ENCODE results near the gene PTPRN.
"Not testable (repeated sequence)": the region's sequence is repeated elsewhere in the genome, so short reads cannot be mapped to it uniquely, and the experiment has no call there.

PTPRN gene

DNA sequence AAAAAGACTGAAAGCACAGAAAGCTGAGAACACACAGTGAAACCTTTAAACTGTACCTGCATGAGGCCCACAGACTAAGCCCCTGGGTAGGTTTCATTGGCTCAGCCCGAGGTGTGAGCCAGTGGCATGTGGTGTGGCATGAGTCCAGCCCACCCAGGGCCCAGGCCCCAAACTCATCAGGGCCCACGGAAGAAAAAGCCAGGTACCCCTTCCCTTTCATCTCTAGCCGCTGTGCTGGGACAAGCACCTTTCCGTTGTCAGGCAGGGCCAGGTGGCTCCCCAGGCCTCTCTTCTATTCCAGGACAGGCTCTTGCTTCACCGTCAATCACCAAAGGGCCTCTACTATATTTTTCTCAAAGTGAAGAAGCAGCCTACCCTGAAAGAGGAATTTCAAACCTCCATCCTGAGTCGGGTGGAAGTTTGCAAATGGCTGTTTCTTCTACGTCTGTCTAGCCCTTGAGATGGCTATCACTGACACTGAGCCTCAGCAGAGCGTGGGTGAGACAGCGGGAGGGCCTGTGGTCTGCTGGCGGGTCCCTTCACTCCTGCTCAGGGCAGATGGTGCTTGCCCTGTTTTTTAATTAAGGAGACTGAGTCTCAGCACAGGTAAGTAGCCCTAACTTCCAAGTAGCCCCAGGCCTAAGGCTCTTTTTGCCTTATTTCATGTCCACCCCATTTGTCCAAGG is 21.5 kb downstream of the PTPRN start:
- peak; percentile 65 for DNase-seq (ENCODE audit: low spot score)

DNA sequence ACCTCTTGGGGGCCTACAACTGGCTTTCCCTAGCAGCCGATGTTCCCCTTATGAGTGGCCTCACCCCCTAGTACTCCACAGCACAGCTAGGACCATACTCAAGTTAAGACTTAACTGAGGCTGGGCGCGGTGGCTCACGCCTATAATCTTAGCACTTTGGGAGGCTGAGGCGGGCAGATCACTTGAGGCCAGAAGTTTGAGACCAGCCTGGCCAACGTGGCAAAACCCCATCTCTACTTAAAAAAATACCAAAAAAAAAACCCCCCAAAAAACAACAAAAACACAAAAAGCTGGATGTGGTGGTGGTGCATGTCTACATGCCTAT is 22.1 kb downstream of the PTPRN start:
- DNase-seq (ENCODE audit: low spot score), result not testable (repeated sequence)

DNA sequence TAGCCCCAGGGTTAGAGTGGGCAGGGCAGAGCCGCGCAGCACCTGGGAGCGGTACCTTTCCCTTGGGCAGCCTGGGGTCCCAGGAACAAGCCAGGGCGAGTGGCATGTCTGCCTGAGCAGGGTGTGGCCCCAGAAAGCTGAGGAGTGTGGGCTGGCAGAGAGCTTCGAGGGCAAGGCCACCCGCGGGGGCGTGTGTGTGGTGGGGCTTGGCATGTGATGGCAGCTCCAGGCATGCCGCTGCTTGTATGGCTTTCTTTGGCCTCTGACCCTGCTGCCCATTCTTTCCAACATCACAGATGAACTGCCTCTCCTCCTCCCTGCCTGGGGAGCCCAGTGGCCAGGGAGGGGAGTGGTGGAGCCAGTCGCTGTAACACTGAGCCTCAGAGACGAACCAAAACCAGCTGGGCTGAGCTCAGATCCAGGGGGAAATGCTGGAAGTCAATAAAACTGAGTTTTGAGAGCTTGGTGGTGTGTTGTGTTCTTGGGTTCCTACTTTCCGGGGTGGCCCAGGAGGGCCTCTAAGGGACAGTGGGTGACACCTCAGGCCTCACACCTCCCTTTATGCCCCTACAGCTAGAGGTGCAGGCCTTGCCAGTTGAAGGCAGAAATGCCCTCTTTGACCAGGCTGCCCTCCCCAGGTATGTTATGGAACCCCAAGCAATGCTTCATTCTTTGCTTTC is 22.6 kb downstream of the PTPRN start:
- no peak for DNase-seq (ENCODE audit: low spot score)

GRCh38 chr2:219285894-219286425 is 23.2 kb downstream of the PTPRN start:
- DNase-seq (ENCODE audit: low spot score), result peak; percentile 82

DNA sequence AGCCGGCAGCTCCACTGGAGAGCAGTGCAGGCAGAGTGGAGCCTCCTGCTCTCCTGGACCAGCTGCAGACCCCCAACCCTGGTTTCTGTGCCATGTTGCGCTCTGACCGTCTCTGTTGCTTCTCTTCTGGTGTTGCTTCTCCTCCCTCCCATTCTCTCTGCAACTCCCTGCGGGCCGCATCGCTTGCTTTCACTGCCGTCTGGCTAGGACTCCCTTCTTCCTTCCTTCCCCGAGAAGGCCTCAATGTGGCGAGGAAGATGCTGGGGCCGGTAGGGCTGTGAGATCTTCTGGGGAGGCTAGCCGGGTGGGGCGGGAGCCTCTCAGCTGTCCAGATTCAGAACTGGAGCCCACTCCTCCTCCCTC is 23.8 kb downstream of the PTPRN start:
- DNase-seq (ENCODE audit: low spot score), result no peak

GRCh38 chr2:219284501-219285372 is 24.5 kb downstream of the PTPRN start:
- no peak for DNase-seq (ENCODE audit: low spot score)

GRCh38 chr2:219282943-219283581 is 26.1 kb downstream of the PTPRN start:
- no peak for DNase-seq (ENCODE audit: low spot score)

DNA sequence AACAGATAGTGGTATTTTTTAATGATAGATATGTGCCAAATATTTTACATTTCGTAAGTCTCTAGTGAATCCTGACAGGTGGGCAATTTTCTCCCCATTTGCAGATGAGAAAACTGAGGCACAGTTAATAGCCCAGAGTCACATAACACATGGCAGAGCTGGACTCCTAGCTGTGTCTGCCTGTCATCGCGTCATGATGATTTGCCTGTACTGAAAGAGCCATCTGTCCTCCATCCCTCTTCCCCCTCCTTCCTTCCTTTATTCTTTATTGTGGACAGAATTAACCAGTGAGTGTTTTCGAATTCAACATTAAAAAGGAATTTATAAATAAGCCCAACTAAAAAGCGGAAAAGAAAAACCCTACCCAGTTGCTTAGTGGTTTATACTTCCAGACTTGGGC is 26.8 kb downstream of the PTPRN start:
- no peak for DNase-seq (ENCODE audit: low spot score)

GRCh38 chr2:219281588-219281987 is 27.6 kb downstream of the PTPRN start:
- no peak for DNase-seq (ENCODE audit: low spot score)

GRCh38 chr2:219280651-219281050 is 28.6 kb downstream of the PTPRN start:
- no peak for DNase-seq (ENCODE audit: low spot score)

DNA sequence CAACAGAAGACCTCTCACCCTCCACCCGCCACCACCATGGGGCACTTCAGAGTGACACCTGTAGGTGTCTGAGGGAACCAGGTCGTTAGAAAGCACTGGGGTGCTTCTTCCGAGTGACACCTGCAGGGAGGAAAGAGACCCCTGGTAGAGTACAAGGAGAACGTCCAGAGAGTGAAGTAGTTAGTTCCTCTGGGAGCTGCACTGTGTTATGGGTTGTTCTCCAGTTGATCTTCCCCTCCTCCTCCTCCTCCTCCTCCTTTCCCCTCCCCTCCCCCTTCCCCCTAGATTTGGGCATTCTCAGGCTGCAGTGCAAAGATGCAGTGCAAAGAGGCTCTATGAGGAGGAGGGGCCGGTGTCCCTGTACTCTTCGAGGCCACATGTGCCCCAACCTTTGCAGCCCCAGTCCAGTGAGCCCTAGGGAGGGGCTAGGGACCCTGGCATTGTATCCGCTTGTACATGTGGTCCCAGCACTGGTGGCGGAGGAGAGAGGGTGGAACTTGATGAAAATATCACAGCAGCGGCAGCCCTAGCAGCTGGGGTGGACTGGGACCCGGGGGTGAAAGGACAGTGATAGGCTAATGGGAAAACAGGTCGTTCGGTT is 29.2 kb downstream of the PTPRN start:
- no peak for DNase-seq (ENCODE audit: low spot score)

GRCh38 chr2:219279151-219279915 is 29.9 kb downstream of the PTPRN start, which contains the start of gene DNAJB2:
DNAJB2 (plus strand) TSS chr2:219279366; CDS start chr2:219279834, 468 bp downstream.
- DNase-seq (ENCODE audit: low spot score), result peak; percentile 95

GRCh38 chr2:219278655-219279150 is 30.5 kb downstream of the PTPRN start:
- no peak for DNase-seq (ENCODE audit: low spot score)

DNA sequence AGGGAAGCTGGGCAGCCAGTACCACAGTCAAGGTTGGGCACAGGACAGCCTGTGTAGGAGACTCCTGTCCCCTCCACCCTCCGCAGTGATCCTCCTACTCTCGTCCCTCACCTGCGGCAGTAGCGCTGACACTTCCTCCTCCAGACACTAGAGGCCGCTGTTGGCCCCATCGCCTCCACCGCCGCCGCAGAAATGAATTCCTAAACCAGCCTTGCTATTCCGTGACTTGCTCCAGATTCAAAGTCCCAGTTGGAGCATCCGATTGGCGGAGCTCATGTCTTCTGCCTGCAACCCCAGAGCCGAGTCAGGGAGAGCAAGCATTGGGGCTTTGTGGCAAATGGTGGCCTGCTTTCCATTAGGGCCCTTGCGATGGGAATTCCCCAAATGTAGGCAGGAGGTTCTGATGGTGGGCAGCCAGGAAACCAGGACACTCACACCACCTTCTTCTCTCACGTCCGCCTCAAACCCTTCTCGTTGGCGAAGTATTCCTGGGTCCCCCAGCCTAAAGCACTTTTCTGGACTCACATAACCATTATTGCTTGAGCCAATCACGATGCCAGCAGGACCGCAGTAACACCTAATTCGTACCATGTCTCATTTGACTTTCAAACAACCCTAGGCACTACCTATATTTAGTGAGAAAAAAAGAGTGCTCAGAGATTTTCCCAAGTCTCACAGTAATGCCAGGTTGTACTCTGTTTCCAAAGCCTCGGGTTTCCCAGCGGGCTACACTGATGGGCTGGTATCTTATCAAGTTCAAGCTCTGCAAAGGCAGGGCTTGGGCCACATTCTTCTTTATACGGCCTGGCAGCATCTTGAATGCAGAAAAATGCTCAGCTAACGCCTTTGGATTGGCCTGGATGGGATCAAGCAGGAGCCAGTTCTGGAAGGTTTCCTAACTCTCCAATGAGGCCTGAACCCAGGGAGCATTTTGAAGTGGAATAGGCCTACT is 31.2 kb downstream of the PTPRN start:
- DNase-seq (ENCODE audit: low spot score), result peak; percentile 81

GRCh38 chr2:219274361-219274921 is 34.8 kb downstream of the PTPRN start:
- DNase-seq (ENCODE audit: low spot score), result no peak

- no peak for DNase-seq (ENCODE audit: low spot score)
Observed at GRCh38 chr2:219273937-219274336, 35.3 kb downstream of the PTPRN start.

GRCh38 chr2:219272995-219273394 is 36.2 kb downstream of the PTPRN start:
- DNase-seq (ENCODE audit: low spot score), result no peak

DNA sequence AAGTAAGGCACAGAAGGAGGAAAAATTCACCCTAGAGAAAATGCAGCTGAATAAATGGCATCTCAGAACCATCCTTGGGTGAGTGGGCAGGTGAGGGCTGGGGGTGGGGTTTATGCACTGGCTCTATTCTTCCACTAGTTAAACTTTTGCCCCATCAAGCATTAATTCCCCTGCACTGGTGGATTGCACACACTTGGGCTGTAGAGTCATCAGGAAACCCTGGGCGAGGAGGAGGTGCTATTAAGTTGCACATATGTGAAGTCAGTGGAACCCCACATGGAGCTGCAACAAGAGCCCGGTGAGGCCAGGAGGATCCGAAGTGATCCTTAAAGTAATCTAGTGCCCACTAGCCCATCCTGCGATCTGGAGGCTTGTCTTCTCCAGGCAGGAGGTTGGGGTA is 36.8 kb downstream of the PTPRN start:
- no peak for DNase-seq (ENCODE audit: low spot score)

DNA sequence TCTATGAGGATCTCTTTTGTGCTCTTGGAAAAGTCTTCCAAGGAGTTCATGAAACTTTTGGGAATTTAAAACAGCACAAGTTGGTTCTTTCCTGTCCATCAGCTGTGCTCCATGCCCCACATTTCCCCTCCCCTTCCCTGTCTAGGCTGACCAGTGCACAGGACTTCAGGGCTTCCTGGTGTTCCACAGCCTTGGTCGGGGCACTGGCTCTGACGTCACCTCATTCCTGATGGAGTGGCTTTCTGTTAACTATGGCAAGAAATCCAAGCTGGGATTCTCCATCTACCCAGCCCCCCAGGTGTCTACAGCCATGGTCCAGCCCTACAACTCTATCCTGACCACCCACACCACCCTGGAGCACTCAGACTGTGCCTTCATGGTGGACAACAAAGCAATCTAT is 38.2 kb downstream of the PTPRN start:
- DNase-seq (ENCODE audit: low spot score), result no peak
